HEK293 (cell line): ENCODE data around the gene IFNL1.
A peak's percentile ranks its signal among the peaks of the same experiment; 100 is the strongest.
"Not testable (repeated sequence)": the region's sequence is repeated elsewhere in the genome, so short reads cannot be mapped to it uniquely, and the experiment has no call there.

Source experiments
- CTCF ChIA-PET: fragments of 350-600 bp; formaldehyde crosslinking; extraction: SDS; loops from one replicate; lab custom pipeline; 2021; ENCODE audit warnings: antibody characterized with exemption; lab: Yijun Ruan, JAX
- POLR2A ChIA-PET: fragments of 300-600 bp; formaldehyde crosslinking; extraction: SDS; loops from one replicate; lab custom pipeline; 2020; ENCODE audit warnings: antibody characterized with exemption, inconsistent platforms; lab: Yijun Ruan, JAX
- H3K27ac ChIP-seq: fragments of 200-500 bp; sonication (Bioruptor generic); 2 replicates; pipeline ENCODE4 v1.5.1; 2014; ENCODE audit warnings: low read depth, low read length, control low read depth, inconsistent platforms; ENCODE audit errors: extremely low read depth
- H3K36me3 ChIP-seq, 2 experiments: fragments of 200-500 bp in 1 of 2; sonication (Bioruptor generic) in 1 of 2; 1 replicate in 1 of 2; 2 replicates in 1 of 2; pipeline ENCODE4 v1.5.1; 2014 to 2017; ENCODE audit warnings: inconsistent platforms in 2 of 2, low read length in 2 of 2; ENCODE audit not compliant: control insufficient read depth in 2 of 2, insufficient read depth in 1 of 2
- H3K4me1 ChIP-seq: fragments of 200-500 bp; sonication (Bioruptor generic); 2 replicates; pipeline ENCODE4 v1.5.1; 2014; ENCODE audit warnings: mild to moderate bottlenecking, low read length, inconsistent platforms; ENCODE audit not compliant: control insufficient read depth, insufficient read depth
- H3K4me3 ChIP-seq: 2 replicates; pipeline ENCODE4 v1.5.1; 2011; ENCODE audit warnings: low read depth, mild to moderate bottlenecking, control low read depth, low read length, moderate library complexity
- H3K9me3 ChIP-seq: fragments of 200-500 bp; sonication (Bioruptor generic); 2 replicates; pipeline ENCODE4 v1.5.1; 2014; ENCODE audit warnings: low read depth, low read length, inconsistent platforms; ENCODE audit not compliant: control insufficient read depth, insufficient read depth
- CTCF ChIP-seq: fragments of 450-650 bp; formaldehyde crosslinking; IDR thresholded peaks from 2 replicates; pipeline ENCODE4 v1.5.1; 2016; ENCODE audit warnings: missing biosample characterization, missing genetic modification characterization
- GLI4 ChIP-seq: fragments of 450-650 bp; formaldehyde crosslinking; IDR thresholded peaks from 2 replicates; pipeline ENCODE4 v1.5.1; 2016; ENCODE audit warnings: missing biosample characterization, missing genetic modification characterization
- SP2 ChIP-seq: fragments of 450-650 bp; formaldehyde crosslinking; IDR thresholded peaks from 2 replicates; pipeline ENCODE4 v1.5.1; 2016; ENCODE audit warnings: missing biosample characterization, missing genetic modification characterization
- ZBTB44 ChIP-seq: fragments of 450-650 bp; IDR thresholded peaks from 2 replicates; pipeline ENCODE4 v1.5.1; 2018; ENCODE audit warnings: missing biosample characterization, mild to moderate bottlenecking, missing genetic modification characterization
- ZBTB6 ChIP-seq: fragments of 450-650 bp; formaldehyde crosslinking; IDR thresholded peaks from 2 replicates; pipeline ENCODE4 v1.5.1; 2017; ENCODE audit warnings: missing biosample characterization, missing genetic modification characterization
- ZSCAN5A ChIP-seq: fragments of 450-650 bp; formaldehyde crosslinking; IDR thresholded peaks from 2 replicates; pipeline ENCODE4 v1.5.1; 2016; ENCODE audit warnings: missing biosample characterization, missing genetic modification characterization

IFNL1 gene

GRCh38 chr19:39263912-39264305, 32.3 kb upstream of the IFNL1 start:
- Histone ChIP-seq H3K36me3 (no peaks in the 10 kb centered on the region), H3K9me3 (no peaks in the 10 kb centered on the region), H3K4me1 (no peaks in the 10 kb centered on the region), H3K27ac (no peak overlapping the region), H3K4me3 (no peak overlapping the region)
- peak; percentile 43; the same call in 1 of the 2 replicates for TF ChIP-seq CTCF (tag by site-specific recombination)
- TF ChIP-seq ZBTB44 (tag by site-specific recombination), result no peak
- TF ChIP-seq ZSCAN5A, result no peak
- ChIA-PET POLR2A (no interaction called here), CTCF (interaction anchor here (1.3 kb wide), 1 partner anchor 148 kb away, joined by 4 read pairs; no protein-coding TSS in a partner anchor)

- CTCF ChIA-PET, result no interaction called here
- Histone ChIP-seq H3K4me3 (no peak overlapping the region), H3K9me3 (no peaks in the 10 kb centered on the region)
- POLR2A ChIA-PET, result no interaction called here
- TF ChIP-seq CTCF (tag by site-specific recombination) (0 out of 2 replicates have a peak, but pooled peaks have one; percentile 1), GLI4 (tag by site-specific recombination) (no peak)
- TF ChIP-seq, all 188 proteins: peak for 1
- Histone ChIP-seq H3K27ac (no peak overlapping the region), H3K4me1 (no peaks in the 10 kb centered on the region), H3K36me3 (no peaks in the 10 kb centered on the region)
Observed at GRCh38 chr19:39264306-39265290, 31.6 kb upstream of the IFNL1 start.

- TF ChIP-seq SP2 (tag by site-specific recombination) (peak; percentile 41), ZBTB6 (tag by site-specific recombination) (no peak)
- Histone ChIP-seq H3K27ac (no peak overlapping the region), H3K4me1 (peaks cover 5% of the 10 kb centered on the region), H3K36me3 (no peaks in the 10 kb centered on the region), H3K9me3 (no peaks in the 10 kb centered on the region), H3K4me3 (no peak overlapping the region)
- ChIA-PET POLR2A (no interaction called here), CTCF (no interaction called here)
Observed at GRCh38 chr19:39265321-39265916, 30.8 kb upstream of the IFNL1 start.

- H3K9me3 ChIP-seq, H3K36me3 ChIP-seq, H3K4me3 ChIP-seq, H3K27ac ChIP-seq, POLR2A ChIA-PET, H3K4me1 ChIP-seq: not testable (repeated sequence)
- CTCF ChIA-PET, result interaction anchor here (0.7 kb wide), 1 partner anchor 157 kb away, joined by 3 read pairs; no protein-coding TSS in a partner anchor
Observed at GRCh38 chr19:39268085-39268484, 28.1 kb upstream of the IFNL1 start, which contains the start of gene IFNL2. IFNL2 (plus strand) TSS chr19:39268396; CDS start chr19:39268569, 173 bp downstream.
